ELR (cell line): ENCODE results near the gene HELQ.
"Not testable (repeated sequence)": the region's sequence is repeated elsewhere in the genome, so short reads cannot be mapped to it uniquely, and the experiment has no call there.

ENCODE experiments used
- DNase-seq: peaks from one replicate; pipeline ENCODE4 v3.0.0-alpha.2; 2015; ENCODE audit warnings: low read depth

HELQ gene, protein sequence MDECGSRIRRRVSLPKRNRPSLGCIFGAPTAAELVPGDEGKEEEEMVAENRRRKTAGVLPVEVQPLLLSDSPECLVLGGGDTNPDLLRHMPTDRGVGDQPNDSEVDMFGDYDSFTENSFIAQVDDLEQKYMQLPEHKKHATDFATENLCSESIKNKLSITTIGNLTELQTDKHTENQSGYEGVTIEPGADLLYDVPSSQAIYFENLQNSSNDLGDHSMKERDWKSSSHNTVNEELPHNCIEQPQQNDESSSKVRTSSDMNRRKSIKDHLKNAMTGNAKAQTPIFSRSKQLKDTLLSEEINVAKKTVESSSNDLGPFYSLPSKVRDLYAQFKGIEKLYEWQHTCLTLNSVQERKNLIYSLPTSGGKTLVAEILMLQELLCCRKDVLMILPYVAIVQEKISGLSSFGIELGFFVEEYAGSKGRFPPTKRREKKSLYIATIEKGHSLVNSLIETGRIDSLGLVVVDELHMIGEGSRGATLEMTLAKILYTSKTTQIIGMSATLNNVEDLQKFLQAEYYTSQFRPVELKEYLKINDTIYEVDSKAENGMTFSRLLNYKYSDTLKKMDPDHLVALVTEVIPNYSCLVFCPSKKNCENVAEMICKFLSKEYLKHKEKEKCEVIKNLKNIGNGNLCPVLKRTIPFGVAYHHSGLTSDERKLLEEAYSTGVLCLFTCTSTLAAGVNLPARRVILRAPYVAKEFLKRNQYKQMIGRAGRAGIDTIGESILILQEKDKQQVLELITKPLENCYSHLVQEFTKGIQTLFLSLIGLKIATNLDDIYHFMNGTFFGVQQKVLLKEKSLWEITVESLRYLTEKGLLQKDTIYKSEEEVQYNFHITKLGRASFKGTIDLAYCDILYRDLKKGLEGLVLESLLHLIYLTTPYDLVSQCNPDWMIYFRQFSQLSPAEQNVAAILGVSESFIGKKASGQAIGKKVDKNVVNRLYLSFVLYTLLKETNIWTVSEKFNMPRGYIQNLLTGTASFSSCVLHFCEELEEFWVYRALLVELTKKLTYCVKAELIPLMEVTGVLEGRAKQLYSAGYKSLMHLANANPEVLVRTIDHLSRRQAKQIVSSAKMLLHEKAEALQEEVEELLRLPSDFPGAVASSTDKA

DNA sequence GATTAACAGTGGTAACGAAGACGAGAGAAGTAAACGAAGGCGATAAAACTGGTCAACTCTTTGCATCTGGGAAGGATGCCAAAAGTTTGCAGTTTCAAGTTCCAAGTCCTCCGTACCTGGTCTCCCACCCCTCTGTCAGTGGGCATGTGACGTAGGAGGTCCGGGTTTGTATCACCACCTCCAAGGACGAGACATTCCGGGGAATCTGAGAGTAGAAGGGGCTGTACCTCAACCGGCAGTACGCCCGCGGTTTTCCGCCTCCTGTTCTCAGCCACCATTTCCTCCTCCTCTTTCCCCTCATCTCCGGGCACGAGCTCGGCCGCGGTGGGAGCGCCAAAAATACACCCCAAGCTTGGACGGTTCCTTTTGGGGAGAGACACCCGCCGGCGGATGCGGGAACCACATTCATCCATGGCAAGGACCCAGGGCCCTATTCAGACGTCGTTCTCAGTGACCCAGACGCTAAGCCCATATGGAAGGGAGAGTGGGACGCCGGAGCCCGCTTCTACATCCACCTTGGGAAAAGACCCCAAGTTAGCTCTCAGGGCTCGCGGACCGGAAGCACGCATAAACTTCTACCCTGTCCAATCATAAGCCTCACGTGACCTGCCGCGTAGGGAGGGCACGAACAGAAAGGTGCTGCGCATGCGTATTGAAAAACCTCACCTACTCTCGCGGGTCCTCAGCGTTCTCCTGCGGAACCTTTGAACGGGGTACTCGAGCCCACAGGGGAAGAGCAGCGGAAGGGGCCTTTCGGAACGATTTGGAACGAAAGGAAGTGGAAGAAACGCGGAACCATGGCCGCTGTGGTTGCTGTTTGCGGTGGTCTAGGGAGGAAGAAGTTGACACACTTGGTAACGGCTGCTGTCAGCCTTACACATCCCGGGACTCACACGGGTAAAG is at the start of gene HELQ, which contains the start of gene MRPS18C:
HELQ (minus strand) TSS at position 543 of the 903 bp plus-strand sequence; CDS start at position 413, 130 bp downstream.
MRPS18C (plus strand) TSS at position 778 of the 903 bp plus-strand sequence; CDS start at position 798, 20 bp downstream.
- DNase-seq = peak; percentile 99

DNA sequence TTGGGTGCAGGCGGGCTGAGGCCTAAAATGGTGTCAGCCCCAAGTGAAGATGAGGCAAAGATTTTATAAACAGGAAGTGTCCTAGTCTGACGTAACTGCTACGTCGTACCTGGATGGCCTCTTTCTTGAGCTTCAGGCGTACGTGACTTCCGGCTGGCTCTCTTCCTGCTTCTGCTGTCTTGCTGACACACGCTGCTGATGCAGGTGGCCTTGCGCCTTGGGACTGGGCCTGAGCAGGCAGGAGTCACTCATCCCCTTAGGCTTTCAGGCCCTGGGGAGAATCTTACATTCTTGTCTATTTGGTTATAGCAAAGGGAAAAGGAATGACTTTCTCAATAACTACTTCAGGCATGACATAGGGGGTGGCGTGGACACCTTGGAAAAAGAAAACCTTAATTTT is 49.4 kb upstream of the HELQ start:
- no peak for DNase-seq

DNA sequence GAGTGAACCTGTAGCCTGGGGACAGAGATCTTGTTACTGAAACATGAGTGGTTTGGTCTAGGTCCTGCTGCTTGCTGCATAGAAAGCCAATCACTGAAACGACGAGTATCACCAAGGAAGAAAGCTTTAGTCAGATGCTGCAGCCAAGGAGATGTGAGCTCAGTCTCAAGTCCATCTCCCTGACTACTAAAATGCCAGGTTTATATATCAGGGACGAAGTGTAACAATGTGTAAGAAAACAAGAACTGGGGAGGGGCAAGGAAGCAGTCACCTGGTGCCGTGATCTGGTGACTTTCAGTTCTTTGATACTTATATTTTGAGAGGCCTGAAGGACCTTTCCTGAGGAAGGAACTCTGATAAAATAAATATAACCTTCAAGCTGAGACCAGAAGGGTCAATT is 48.9 kb upstream of the HELQ start:
- no peak for DNase-seq

DNA sequence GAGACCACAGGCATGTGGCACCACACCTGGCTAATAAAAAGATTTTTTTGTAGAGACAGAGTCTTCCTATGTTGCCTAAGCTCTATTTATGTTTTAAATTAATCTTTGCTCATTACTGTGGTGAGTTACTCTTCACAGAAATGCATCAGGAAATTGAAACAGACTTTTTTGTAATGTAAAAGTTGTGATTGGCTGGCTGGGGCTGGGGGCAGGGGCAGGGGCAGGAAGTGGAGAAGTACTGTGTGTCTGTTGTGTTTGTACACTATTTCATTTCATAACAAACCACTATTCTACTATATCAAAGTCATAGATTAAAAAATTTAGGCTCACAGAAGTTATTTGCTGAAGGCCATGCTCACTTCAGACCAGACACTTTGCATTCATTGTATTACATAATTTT is 48.4 kb upstream of the HELQ start:
- DNase-seq = no peak

DNA sequence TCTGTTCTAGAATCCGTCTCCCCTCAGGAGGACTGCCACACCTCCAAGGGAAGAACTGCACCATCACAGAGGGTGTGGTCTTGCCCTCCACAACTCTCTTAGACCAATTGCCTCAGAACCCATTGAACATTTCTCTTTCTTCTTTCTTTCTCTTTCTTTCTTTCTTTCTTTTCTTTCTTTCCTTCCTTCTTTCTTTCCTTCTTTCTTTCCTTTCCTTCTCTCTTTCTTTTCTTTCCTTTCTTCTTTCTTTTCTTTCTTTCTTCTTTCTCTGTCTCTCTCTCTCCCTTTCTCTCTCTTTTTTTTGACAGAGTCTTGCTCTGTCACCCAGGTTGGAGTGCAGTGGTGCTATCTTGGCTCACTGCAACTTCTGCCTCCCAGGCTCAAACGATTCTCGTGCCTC is 46.0 kb upstream of the HELQ start:
- DNase-seq = not testable (repeated sequence)

DNA sequence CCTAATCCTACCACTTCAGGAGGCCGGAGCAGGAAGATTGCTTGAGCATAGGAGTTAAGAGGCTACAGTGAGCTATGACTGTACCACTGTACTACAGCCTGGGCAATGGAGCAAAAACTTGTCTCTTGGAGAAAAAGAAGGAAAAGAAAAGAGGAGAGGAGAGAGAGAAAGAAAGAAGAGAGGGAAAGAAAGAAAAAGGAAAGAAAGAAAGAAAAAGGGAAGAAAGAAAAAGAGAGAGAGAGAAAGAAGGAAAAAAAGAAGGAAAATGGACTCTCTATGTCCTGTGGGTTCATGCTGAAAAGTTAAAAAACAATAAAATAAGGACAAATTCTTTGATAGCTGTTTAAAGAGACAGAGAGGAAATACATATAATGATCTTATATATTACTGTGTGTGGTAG is 42.6 kb upstream of the HELQ start:
- DNase-seq = no peak

DNA sequence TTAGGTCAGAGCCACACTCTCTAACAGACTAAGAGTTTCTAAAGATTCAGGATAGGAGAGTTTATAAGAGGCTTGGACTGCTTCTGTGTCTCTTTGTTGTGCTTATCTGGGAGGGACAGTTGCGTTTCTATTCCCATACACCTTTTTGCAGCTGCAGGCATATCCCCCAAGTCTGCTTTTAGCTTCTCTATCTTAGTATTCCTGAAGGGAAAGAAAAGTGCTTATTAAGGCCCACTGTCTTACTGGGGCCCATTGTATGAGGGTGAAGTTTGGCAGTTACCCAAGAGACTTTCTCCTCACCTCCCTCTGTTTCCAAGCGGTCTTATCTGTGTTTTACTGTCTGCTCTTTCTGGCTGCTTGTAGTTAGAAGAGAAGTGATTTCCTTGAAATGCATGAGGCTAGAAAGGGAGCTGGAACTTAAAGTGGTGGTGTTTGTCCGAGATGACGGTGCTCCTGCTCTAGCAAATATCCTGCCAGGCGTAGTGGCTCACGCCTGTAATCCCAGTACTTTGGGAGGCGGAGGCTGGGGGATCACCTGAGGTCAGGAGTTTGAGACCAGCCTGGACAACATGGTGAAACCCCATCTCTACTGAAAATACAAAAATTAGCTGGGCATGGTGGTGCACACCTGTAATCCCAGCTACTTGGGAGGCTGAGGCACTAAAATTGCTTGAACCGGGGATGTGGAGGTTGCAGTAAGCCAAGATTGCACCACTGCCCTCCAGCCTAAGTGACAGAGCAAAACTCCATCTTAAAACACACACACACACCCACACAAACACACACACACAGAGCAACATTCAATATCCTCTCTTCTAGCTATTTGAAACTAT is 40.7 kb upstream of the HELQ start:
- DNase-seq = not testable (repeated sequence)

DNA sequence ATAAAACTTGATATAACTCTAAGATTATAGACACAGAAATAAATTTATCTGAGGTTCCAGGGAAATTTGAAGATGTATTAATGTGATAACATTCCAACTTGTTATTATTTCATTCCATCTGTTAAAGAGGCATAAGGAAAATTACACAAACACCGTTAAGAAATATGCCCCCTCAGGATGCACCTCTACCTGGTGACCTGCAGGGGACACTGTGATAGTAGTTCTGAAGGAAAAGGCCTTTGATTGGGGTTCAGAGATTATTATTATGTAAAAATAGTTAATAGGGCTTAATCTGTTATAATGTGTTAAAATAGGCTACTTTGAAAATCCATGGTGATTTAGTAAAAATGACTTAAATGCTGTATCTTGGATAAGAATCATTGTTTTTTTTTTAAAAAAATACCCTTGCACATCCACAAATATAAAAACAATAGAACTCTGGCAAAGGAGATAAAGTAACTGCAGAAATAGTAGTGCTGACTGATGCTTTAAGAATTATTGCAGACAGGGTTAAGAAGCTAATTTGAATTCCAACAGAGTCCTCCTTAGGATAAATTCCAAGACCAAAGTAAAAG is 35.3 kb upstream of the HELQ start:
- DNase-seq = peak; percentile 62

DNA sequence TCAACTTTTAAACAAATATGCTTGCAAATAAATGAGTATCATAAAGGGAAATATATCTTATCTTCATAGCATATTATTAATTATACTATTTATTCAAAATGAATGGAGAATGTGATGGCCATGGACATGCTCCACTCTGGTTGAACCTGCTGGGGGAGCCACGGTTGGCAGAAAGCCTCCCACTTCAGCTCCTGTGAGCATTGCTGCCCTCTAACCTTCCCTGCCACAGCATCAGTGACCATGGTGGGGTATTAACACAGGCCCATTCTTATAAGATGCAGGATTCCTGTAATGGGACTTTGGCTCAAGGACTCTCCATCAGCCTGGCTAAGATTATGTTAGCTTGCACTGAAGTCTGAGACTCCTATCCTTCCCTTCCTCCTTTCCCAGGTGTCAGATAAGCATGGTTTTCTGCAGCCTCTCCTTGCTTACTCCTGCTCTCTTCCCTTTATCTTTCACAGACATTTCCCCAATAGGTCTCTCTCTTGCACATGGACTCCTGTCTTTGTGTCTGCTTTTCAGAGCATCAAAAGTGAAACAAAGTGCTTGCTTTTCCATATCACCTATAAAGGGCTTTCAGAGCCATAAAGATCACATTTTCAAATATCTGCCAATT is 34.2 kb upstream of the HELQ start:
- no peak for DNase-seq

DNA sequence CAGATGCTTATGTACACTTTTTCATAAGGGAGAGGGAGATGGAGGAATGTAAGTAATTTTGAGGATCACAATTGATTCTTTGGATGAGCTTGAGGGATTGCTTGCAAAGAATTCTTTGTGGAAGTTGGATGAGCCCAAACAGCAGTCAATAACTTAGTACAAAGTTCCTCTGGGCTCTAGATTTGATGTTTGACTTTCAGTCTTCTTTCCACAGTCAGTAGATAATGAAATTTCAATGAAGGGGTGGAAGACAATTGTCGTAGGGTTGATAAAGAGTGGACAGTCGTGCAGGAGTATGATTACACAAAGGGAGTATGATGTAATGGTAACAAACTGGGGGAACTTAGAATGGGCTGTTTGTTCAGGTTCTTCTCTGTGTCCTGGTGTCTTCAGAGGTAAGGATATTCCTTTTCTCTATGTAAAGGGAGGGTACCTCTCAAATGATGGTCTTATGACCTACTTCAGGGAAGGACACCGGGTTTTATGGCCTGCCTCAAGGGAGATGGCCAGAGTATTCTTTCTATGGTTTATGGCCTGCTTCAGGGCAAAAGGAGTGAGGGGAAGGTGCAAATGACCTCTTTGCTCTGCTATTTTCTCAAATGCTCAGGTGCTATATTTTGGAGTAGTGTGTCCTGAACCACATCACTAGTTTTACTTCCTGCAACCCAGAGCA is 31.0 kb upstream of the HELQ start:
- DNase-seq = no peak

DNA sequence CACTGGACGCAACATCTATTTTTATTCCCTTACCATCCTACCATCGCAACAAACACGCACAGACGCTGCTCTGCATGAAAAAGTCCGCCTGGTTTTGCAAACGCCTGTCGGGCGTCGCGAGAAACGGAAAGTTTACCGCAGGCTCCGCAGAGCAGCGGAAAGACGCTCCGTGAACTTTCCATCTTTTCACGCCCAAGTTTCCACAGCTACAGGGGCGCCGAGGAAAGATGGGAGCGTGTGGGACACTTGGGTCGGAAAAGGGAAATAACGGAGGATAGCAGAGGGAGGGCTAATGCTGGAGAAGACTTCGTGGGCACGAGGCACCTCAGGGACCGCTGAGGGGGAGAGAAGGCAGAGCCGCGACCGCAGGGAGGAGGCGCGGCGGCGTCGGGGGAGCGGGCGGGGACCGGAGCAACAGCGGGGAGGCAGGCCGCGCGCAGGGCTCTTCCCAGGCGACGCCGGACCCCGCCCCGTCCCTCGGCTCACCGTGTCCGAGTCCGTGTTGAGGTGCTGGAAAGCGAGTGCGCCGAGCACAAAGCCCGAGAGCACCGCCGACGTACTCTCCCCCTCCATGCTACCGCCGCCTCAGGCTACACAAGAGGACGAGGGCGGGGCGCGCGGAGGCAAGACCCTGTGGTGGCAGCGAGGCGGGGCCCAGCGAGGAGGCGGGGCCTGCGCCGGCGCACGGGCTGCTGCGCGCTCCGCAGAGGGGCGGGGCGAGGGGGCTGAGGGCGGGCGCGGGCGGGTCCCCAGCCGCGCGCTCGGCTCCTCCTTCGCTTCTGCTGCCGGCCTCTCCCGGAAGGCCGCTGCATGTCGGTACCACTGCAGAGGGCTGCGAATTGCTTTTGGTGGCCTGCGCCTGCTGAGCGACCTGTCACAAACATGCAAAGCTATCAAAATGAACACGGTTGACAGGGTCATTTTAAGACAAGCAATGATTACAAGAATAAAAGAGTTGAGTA is 29.2 kb upstream of the HELQ start, which contains the start of gene ABRAXAS1:
ABRAXAS1 (minus strand) TSS at position 601 of the 962 bp plus-strand sequence; CDS start at position 573, 28 bp downstream.
- peak; percentile 95 for DNase-seq

DNA sequence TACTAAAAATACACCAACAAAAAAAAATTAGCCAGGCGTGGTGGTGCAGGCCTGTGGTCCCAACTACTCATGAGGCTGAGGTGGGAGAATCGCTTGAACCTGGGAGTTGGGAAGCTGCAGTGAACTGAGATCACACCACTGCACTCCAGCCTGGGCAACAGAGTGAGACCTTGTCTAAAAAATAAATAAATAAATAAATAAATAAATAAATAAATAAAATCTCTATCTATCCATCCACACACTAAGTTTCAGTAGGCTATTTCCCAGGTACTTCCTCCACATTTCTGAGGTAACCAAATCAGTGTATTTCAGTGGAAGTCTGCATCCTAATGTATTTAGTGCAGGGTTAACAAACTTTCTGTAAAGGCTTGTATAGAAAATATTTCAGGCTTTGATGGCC is 18.3 kb upstream of the HELQ start:
- no peak for DNase-seq

DNA sequence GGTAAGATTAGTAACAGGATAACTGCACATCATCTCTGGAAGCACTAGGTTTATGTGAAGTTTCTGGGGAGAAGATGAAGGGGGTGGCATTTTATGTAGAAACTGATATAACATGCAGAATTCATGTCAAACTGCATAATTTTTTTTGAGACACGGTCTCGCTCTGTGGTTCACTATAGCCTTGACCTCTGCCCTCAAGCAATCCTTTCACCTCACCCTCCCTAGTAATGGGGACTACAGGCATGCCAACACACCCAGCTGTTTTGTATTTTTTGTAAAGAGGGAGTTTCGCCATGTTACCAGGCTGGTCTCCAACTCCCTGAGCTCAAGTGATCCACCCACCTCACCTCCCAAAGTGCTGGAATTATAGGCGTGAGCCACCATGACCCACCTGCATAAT is 17.8 kb upstream of the HELQ start:
- DNase-seq = no peak

DNA sequence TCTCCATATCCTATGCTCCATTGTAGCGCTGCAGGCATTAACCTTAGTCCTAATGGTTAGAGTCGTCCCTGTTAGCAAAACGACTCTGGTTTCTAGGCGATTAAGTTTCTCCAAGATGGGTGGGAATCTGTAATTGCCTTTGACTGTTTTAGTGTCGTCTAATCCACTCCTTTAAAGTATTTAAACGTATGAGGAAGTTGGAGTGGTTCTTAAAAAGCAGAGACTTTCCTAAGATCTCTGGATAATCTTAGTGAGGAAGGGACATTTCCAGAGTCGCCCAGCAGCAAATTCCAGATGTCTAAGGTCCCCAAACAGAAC is 520 bp upstream of the HELQ start:
- DNase-seq = no peak

DNA sequence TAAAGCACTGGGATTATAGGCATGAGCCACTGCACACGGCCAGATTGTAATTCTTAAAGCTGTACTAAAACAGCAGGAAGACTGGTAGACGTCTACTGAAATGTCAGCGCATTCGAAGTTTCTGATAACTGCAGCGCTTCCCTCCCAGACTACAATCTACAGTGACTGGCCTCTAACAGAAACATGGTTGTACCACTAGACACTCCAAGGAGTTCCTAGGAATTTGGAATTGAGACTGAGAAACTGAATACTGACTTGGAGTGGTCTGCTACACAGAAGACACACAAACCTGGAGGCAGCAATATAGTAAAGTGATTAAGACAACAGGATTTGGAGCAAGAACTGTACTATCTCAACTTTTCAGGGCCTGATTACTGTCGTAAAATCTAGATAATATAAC is 937 bp downstream of the HELQ start:
- no peak for DNase-seq

DNA sequence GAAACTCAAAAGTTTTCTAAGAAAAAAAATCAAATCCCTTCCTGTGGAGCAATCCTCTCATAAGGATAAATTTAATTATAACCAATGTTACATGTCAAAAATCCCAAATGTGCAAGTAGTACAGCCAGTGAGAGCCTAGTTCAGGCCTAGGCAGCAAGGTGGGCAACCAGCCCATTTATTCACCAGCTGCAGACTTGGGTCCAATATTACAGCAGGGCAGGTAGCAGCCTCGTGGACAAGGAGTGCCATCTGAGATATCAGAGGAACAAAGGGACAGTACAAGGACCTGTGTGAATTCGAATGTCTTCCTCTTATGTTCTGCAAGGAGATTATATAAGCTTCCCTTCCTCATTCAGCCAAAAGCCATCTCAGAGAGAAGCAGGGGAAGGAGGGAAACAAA is 6.6 kb downstream of the HELQ start:
- no peak for DNase-seq

DNA sequence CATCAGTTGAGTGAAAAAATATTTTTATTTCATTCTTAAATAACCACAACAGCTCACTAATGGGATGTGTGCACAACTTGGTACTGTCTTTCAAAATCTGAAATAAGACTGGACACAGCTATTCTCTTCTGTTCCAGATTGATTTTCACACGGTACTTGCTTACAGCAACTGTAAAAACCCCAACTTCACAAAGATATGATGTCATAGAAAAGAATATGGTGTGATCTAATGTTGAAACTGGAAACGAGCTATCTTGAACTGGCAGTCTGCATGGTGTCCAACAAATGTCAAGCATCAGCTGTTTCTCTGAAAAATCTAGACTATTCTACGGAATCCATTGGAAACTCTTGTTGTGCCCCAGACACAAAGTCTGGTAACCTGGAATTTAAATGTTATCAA is 14.7 kb downstream of the HELQ start:
- DNase-seq = no peak
